Breast epithelium (tissue), 3 donors: Measurements from ENCODE around the gene CDHR2.

ENCODE experiments used
- CTCF ChIP-seq, 3 donors: fragments of 450-650 bp; IDR thresholded peaks; one replicate each; pipeline ENCODE4 v1.5.1; 2016 to 2017; ENCODE audit warnings: antibody characterized with exemption in 3 of 3, mild to moderate bottlenecking in 3 of 3, moderate library complexity in 3 of 3
- POLR2A ChIP-seq: fragments of 450-650 bp; IDR thresholded peaks from one replicate; pipeline ENCODE4 v1.6.1; 2016; ENCODE audit warnings: antibody characterized with exemption, mild to moderate bottlenecking, moderate library complexity
- POLR2AphosphoS5 ChIP-seq, 3 donors: sonication (generic); formaldehyde crosslinking; IDR thresholded peaks; one replicate each; pipeline ENCODE4 v1.6.1; 2017; ENCODE audit warnings: antibody characterized with exemption in 3 of 3

GRCh38 chr5:176508603-176509002 lies 40.5 kb upstream of the CDHR2 start:
- TF ChIP-seq POLR2AphosphoS5 (IDR thresholded peaks at IDR 0.05), result no peak
- TF ChIP-seq CTCF (IDR thresholded peaks at IDR 0.05), result no peak
- no peak for TF ChIP-seq POLR2A
